Measurements from ENCODE around the gene KIF17. TPM values are rescaled to one million over a fixed set of nuclear protein-coding genes. Genes with fewer than 3 reads are reported as not detected.

The KIF17 gene
- total RNA-seq, 4 donors from 2014 or later: 0.80 to 10.3 (median 2.2) TPM

DNA sequence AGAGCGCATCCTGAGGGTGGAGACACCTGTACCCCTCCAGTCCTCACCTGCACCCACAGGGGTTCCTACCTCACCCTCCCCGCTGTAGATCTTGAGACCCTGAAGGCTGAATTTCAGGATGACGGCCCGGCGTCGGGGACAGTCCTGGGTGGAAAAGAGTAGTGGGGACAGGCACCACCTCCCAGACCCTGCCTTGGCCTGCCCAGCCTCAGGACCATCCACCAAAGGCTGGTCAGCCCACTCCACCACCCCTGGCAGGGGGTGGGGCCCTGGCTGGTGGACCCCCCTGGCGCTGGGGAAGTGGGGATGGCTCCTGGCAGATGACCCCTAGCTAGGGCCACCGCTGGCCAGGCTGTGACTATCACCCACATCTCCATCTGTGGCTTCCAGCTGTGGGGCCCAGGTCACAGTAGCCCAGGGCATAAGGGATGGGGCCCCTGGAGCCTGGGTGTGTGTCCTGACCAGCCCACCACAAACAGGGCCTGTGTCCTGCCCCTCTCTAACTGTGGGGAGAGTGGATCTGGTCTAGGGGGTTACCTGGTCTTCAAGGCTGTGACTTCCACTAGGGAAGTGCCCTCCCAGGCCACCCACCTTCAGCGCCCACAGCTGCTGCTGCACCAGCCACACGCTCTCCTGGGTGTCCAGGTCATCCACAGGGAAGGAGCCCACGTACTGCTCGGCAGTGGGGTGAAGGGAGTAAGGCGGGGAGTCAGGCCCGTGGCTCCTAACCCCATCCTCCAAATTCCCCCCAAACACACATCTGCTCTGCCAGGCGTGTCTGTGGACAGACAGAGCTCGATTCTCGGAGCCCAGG is 9.3 kb upstream of the KIF17 start:
- no peaks in the 10 kb centered on the region for H3K9me3 ChIP-seq
- H3K27ac ChIP-seq: no peak overlapping the region
- peaks cover 0 to 26% of the 10 kb centered on the region in 2 donors for H3K27me3 ChIP-seq
- DNase-seq: peak in 1 of 3 donors; percentile 36
- H3K36me3 ChIP-seq: no peaks in the 10 kb centered on the region
- no peak overlapping the region for H3K4me3 ChIP-seq
- TF ChIP-seq, protein P1, sequence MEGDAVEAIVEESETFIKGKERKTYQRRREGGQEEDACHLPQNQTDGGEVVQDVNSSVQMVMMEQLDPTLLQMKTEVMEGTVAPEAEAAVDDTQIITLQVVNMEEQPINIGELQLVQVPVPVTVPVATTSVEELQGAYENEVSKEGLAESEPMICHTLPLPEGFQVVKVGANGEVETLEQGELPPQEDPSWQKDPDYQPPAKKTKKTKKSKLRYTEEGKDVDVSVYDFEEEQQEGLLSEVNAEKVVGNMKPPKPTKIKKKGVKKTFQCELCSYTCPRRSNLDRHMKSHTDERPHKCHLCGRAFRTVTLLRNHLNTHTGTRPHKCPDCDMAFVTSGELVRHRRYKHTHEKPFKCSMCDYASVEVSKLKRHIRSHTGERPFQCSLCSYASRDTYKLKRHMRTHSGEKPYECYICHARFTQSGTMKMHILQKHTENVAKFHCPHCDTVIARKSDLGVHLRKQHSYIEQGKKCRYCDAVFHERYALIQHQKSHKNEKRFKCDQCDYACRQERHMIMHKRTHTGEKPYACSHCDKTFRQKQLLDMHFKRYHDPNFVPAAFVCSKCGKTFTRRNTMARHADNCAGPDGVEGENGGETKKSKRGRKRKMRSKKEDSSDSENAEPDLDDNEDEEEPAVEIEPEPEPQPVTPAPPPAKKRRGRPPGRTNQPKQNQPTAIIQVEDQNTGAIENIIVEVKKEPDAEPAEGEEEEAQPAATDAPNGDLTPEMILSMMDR (IDR thresholded peaks at IDR 0.05): no peak
- TF ChIP-seq POLR2A (IDR thresholded peaks at IDR 0.05): no peak
- H3K4me1 ChIP-seq: peaks cover 0 to 12% (median 5%) of the 10 kb centered on the region in 4 donors

DNA sequence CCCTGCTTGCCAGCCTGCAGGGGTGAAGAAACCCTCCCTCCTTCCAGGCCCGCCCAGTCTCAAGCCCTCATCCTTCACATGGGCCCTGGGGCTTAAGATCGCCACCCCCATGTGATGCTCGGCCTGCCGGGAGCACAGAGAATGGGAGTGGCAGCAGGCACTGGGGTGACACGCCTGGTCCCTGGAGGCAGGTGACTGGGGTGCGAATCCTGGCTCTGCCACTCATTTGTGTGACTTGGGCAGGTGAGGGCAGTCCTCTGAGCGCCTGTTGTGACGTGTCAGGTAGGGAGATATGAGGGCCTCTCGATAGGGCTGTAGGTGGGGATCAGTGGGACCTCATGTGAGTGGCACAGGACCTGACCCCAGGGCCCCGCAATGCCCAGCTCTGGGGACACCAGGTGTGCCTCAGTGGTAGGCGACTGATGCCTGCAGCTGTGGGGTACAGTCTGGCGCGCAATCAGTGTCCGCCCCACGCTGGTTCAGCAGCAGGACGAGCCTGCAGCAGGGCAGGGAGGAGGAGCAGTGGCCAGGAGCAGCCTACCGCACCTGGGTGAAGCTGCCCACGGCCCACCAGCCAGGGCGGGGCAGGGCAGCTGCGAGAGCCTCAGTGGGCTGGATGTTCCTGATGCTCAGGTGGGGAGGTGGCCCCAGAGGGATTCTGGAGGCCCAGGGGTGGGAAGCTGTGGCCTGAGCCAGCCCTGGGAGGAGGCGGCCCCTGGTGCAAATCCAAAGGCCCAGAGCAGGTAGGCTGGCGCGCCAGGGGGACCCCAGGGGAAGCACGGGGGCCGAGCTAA is 8.5 kb upstream of the KIF17 start:
- TF ChIP-seq, protein P1 (IDR thresholded peaks at IDR 0.05): no peak
- TF ChIP-seq POLR2A (IDR thresholded peaks at IDR 0.05): no peak
- Histone ChIP-seq H3K36me3 (no peaks in the 10 kb centered on the region), H3K9me3 (no peaks in the 10 kb centered on the region), H3K4me1 (peaks cover 0 to 4% (median 1%) of the 10 kb centered on the region in 4 donors), H3K4me3 (no peak overlapping the region), H3K27ac (no peak overlapping the region), H3K27me3 (peaks cover 0 to 21% of the 10 kb centered on the region in 2 donors)
- peak in 1 of 3 donors; percentile 37 for DNase-seq

DNA sequence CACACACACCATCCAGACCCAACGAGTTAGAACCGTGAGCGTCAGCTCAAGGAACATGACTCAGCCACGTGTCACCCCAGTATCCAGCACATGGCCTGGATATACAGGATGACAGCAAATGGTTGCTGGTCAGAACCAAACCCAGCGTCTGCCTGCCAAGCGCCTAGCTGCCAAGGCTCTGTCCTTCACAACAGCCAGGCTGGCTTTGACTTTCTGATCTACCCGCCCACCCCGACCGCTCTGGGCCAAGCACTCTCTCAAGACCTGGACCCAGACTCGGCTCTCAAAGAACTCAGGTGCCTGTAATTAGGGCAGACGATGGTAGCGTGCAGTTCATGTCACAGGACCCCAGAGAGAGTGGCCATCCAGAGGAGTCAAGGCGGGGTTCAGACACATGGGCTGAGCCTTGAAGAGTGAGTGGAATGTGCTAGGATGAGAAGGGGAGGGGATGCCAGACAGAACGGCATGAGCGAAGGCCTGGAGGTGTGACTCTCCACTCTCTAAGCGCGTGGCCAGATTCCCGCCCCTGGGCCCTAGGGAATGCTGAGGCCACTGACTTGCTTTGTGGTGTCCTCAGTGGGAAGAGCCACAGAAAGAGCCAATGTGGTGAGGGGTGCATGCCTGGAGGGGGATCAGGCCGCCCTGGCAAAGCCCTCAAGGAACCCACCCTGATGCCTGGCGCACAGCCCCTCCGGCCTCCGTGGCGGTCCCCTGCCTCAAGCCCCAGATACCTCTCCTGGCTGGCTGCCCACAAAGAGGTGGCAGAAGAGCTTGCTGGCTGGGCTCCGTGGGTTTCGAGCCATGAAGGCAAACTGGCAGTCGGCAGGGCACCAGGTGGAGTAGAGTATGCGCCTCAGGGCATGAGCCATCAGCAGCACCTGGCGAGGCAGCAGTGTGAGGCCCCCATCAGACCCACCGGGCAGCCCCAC is 7.6 kb upstream of the KIF17 start:
- H3K36me3 ChIP-seq: no peaks in the 10 kb centered on the region
- TF ChIP-seq, protein P1 (IDR thresholded peaks at IDR 0.05): no peak
- TF ChIP-seq POLR2A (IDR thresholded peaks at IDR 0.05): no peak
- H3K27me3 ChIP-seq: peaks cover 0 to 12% of the 10 kb centered on the region in 2 donors
- no peaks in the 10 kb centered on the region for H3K4me1 ChIP-seq
- H3K27ac ChIP-seq: no peak overlapping the region
- no peaks in the 10 kb centered on the region for H3K9me3 ChIP-seq
- H3K4me3 ChIP-seq: no peak overlapping the region
- DNase-seq: peak in 1 of 3 donors; percentile 46

DNA sequence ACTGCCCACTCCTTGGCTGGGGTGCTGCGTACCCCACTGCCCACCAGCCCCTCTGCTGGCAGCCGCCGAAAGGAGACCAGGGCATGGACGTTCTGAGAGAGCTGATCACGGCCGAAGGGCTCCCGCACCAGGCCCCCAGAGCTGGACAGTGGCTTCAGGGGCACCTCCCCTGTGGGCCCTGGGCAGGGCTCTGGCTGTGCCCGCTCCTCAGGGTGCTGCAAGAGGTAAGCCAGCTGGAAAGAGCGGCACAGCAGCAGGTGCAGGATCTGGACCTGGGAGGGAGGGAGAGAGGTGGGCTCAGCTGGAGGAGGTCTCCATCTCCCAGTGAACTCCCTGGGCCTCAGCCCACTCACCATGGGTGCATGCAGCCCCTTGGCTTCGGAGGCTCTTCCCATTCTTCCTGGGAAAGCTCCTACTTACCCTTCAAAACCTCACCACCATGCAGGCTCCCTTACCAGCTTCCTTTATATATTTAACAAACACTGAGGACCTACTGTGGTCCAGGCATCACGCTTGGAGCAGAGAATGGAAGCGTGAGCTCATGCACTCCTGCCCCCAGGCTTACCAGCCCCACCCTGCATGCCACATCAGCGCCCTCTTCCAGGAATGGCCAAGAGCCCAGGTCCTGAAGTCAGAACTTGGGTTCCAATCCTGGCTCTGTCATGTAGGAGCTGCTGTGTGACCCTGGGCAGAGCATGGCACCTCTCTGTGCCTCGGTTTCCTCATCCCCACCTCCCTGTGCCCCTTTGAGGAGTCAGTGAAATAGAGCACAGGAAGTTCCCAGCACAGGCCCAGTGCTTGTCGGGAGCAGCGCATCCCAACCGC is 6.8 kb upstream of the KIF17 start:
- no peaks in the 10 kb centered on the region for H3K9me3 ChIP-seq
- H3K27ac ChIP-seq: no peak overlapping the region
- no peak overlapping the region for H3K4me3 ChIP-seq
- H3K4me1 ChIP-seq: no peaks in the 10 kb centered on the region
- peaks cover 0 to 5% of the 10 kb centered on the region in 2 donors for H3K27me3 ChIP-seq
- DNase-seq: peak in 1 of 3 donors; percentile 27
- no peaks in the 10 kb centered on the region for H3K36me3 ChIP-seq
- TF ChIP-seq, protein P1 (IDR thresholded peaks at IDR 0.05): no peak
- no peak for TF ChIP-seq POLR2A (IDR thresholded peaks at IDR 0.05)

Data from Peyer's patch (tissue), 4 donors.